ENCODE measurements around the gene ARL6IP1. TPM values are rescaled to one million over a fixed set of nuclear protein-coding genes. Genes with fewer than 3 reads are reported as not detected.
"Not testable (repeated sequence)": the region's sequence is repeated elsewhere in the genome, so short reads cannot be mapped to it uniquely, and the experiment has no call there.

Gene ARL6IP1
- total RNA-seq, 3 donors from 2014 or later: 88.6 to 168 (median 127) TPM

GRCh38 chr16:18789515-18789849 lies 11.9 kb downstream of the ARL6IP1 start:
- no peak for ATAC-seq
- Histone ChIP-seq H3K9me3 (no peaks in the 10 kb centered on the region), H3K4me3 (peak overlapping the region; percentile 80), H3K36me3 (ENCODE audit: low read depth) (no peaks in the 10 kb centered on the region), H3K4me1 (ENCODE audit: low read depth) (peaks cover 19% of the 10 kb centered on the region)
- intact Hi-C loops (cut with DNase I, micrococcal nuclease): no loop called here
- DNase-seq: no peak
- TF ChIP-seq CTCF (IDR thresholded peaks at IDR 0.05): no peak

- DNase-seq: peak in 1 of 3 donors; percentile 16
- intact Hi-C loops (cut with DNase I, micrococcal nuclease): no loop called here
- H3K4me1 ChIP-seq (ENCODE audit: low read depth): peaks cover 19% of the 10 kb centered on the region
- no peaks in the 10 kb centered on the region for H3K9me3 ChIP-seq
- no peak for TF ChIP-seq CTCF (IDR thresholded peaks at IDR 0.05)
- H3K4me3 ChIP-seq: peak overlapping the region; percentile 80
- peaks cover 4% of the 10 kb centered on the region for H3K36me3 ChIP-seq (ENCODE audit: low read depth)
- ATAC-seq: no peak
Measured at GRCh38 chr16:18788828-18789514, 12.4 kb downstream of the ARL6IP1 start.

GRCh38 chr16:18784917-18785623 lies 16.3 kb downstream of the ARL6IP1 start:
- ATAC-seq (no peak), DNase-seq (no peak)
- Histone ChIP-seq H3K4me1 (ENCODE audit: low read depth) (peaks cover 19% of the 10 kb centered on the region), H3K4me3 (no peak overlapping the region), H3K36me3 (ENCODE audit: low read depth) (peaks cover 6% of the 10 kb centered on the region), H3K9me3 (no peaks in the 10 kb centered on the region)
- intact Hi-C loops (cut with DNase I, micrococcal nuclease): no loop called here
- TF ChIP-seq CTCF (IDR thresholded peaks at IDR 0.05): no peak

GRCh38 chr16:18783430-18784341 lies 17.7 kb downstream of the ARL6IP1 start:
- Histone ChIP-seq H3K9me3 (no peaks in the 10 kb centered on the region), H3K4me1 (ENCODE audit: low read depth) (peaks cover 16% of the 10 kb centered on the region), H3K36me3 (ENCODE audit: low read depth) (peaks cover 6% of the 10 kb centered on the region), H3K4me3 (no peak overlapping the region)
- no peak for ATAC-seq
- TF ChIP-seq CTCF (IDR thresholded peaks at IDR 0.05): no peak
- intact Hi-C loops (cut with DNase I, micrococcal nuclease): no loop called here
- DNase-seq: no peak

- H3K4me3 ChIP-seq: no peak overlapping the region
- intact Hi-C loops (cut with DNase I, micrococcal nuclease): no loop called here
- H3K4me1 ChIP-seq (ENCODE audit: low read depth): peaks cover 9% of the 10 kb centered on the region
- ATAC-seq: no peak
- H3K36me3 ChIP-seq (ENCODE audit: low read depth): peaks cover 6% of the 10 kb centered on the region
- no peak for TF ChIP-seq CTCF (IDR thresholded peaks at IDR 0.05)
- no peak for DNase-seq
- H3K9me3 ChIP-seq: no peaks in the 10 kb centered on the region
Measured at GRCh38 chr16:18782697-18783429, 18.5 kb downstream of the ARL6IP1 start.

- intact Hi-C loops (cut with DNase I, micrococcal nuclease); H3K4me3 ChIP-seq; ATAC-seq; H3K36me3 ChIP-seq (ENCODE audit: low read depth); H3K4me1 ChIP-seq (ENCODE audit: low read depth); DNase-seq; H3K9me3 ChIP-seq: not testable (repeated sequence)
Measured at GRCh38 chr16:18781232-18781631, 20.1 kb downstream of the ARL6IP1 start.

- DNase-seq; H3K4me1 ChIP-seq (ENCODE audit: low read depth); H3K36me3 ChIP-seq (ENCODE audit: low read depth); H3K9me3 ChIP-seq; H3K4me3 ChIP-seq; intact Hi-C loops (cut with DNase I, micrococcal nuclease): not testable (repeated sequence)
- ATAC-seq: peak; percentile 11
Measured at GRCh38 chr16:18780460-18781026, 20.8 kb downstream of the ARL6IP1 start.

GRCh38 chr16:18777664-18778063 lies 23.7 kb downstream of the ARL6IP1 start:
- H3K36me3 ChIP-seq (ENCODE audit: low read depth); H3K9me3 ChIP-seq; H3K4me3 ChIP-seq; H3K4me1 ChIP-seq (ENCODE audit: low read depth); DNase-seq; ATAC-seq; intact Hi-C loops (cut with DNase I, micrococcal nuclease): not testable (repeated sequence)
